ENCODE measurements around the gene TMEM63A.

GRCh38 chr1:225897595-225898514 lies 15.7 kb upstream of the TMEM63A start:
- TF ChIP-seq CTCF (IDR thresholded peaks at IDR 0.05; ENCODE audit: low read length): no peak
- no peak for TF ChIP-seq EZH2 (optimal IDR thresholded peaks at IDR 0.05; ENCODE audit: low read depth, low read length)
- TF ChIP-seq EZH2phosphoT487 (IDR thresholded peaks at IDR 0.05; ENCODE audit: low read length): no peak

Data from MM.1S (cell line).